ENCODE data around the gene LONRF3. TPM values are rescaled to one million over a fixed set of nuclear protein-coding genes. Genes with fewer than 3 reads are reported as not detected.
"Not testable (repeated sequence)": the region's sequence is repeated elsewhere in the genome, so short reads cannot be mapped to it uniquely, and the experiment has no call there.

The LONRF3 gene
- total RNA-seq, 2 donors from 2014 or later = 3.6 to 8.8 TPM

GRCh38 chrX:119017077-119017476 is 42.7 kb downstream of the LONRF3 start:
- Histone ChIP-seq H3K27ac (no peak overlapping the region), H3K36me3 (peaks cover 17% of the 10 kb centered on the region), H3K27me3 (no peaks in the 10 kb centered on the region), H3K4me3 (no peak overlapping the region), H3K4me1 (no peaks in the 10 kb centered on the region), H3K9me3 (peaks cover 0 to 10% of the 10 kb centered on the region in 2 donors)
- DNase-seq (ENCODE audit: low spot score) = no peak
- TF ChIP-seq CTCF (IDR thresholded peaks at IDR 0.05) = no peak

- Histone ChIP-seq H3K36me3 (no peaks in the 10 kb centered on the region), H3K27me3 (no peaks in the 10 kb centered on the region), H3K27ac (no peak overlapping the region), H3K9me3 (no peaks in the 10 kb centered on the region), H3K4me3 (no peak overlapping the region), H3K4me1 (no peaks in the 10 kb centered on the region)
- no peak for TF ChIP-seq CTCF (IDR thresholded peaks at IDR 0.05)
- no peak for DNase-seq (ENCODE audit: low spot score)
Observed at GRCh38 chrX:119025900-119026299, 51.5 kb downstream of the LONRF3 start.

GRCh38 chrX:119026344-119026743 is 51.9 kb downstream of the LONRF3 start:
- not testable (repeated sequence) for H3K4me1 ChIP-seq; DNase-seq (ENCODE audit: low spot score); H3K27me3 ChIP-seq; H3K36me3 ChIP-seq; H3K4me3 ChIP-seq; H3K9me3 ChIP-seq; H3K27ac ChIP-seq

GRCh38 chrX:119027960-119028732 is 53.7 kb downstream of the LONRF3 start:
- not testable (repeated sequence) for H3K9me3 ChIP-seq; DNase-seq (ENCODE audit: low spot score); H3K4me3 ChIP-seq; H3K27me3 ChIP-seq; H3K4me1 ChIP-seq; H3K27ac ChIP-seq; H3K36me3 ChIP-seq

GRCh38 chrX:119028733-119029330 is 54.4 kb downstream of the LONRF3 start:
- Histone ChIP-seq H3K4me3 (no peak overlapping the region), H3K9me3 (peaks cover 0 to 2% of the 10 kb centered on the region in 2 donors), H3K4me1 (no peaks in the 10 kb centered on the region), H3K36me3 (no peaks in the 10 kb centered on the region), H3K27me3 (no peaks in the 10 kb centered on the region), H3K27ac (no peak overlapping the region)
- DNase-seq (ENCODE audit: low spot score) = no peak
- no peak for TF ChIP-seq CTCF (IDR thresholded peaks at IDR 0.05)

- not testable (repeated sequence) for H3K27ac ChIP-seq; H3K4me1 ChIP-seq; H3K27me3 ChIP-seq; H3K36me3 ChIP-seq; DNase-seq (ENCODE audit: low spot score); H3K4me3 ChIP-seq; H3K9me3 ChIP-seq
Observed at GRCh38 chrX:119029656-119030055, 55.2 kb downstream of the LONRF3 start.

- Histone ChIP-seq H3K27me3 (no peaks in the 10 kb centered on the region), H3K4me3 (no peak overlapping the region), H3K36me3 (no peaks in the 10 kb centered on the region), H3K27ac (no peak overlapping the region), H3K4me1 (no peaks in the 10 kb centered on the region), H3K9me3 (peaks cover 0 to 6% of the 10 kb centered on the region in 2 donors)
- TF ChIP-seq CTCF (IDR thresholded peaks at IDR 0.05) = no peak
- DNase-seq (ENCODE audit: low spot score) = no peak
Observed at GRCh38 chrX:119030990-119031389, 56.6 kb downstream of the LONRF3 start.
